Activated naive CD8-positive, alpha-beta T cell (primary cell): Measurements from ENCODE around the gene CDCP2.

Experiments
- H3K27ac Mint-ChIP-seq: one replicate; pipeline ENCODE4 v1.8.0; 2021; ENCODE audit warnings: mixed read lengths
- H3K27me3 Mint-ChIP-seq: one replicate; pipeline ENCODE4 v1.8.0; 2021; ENCODE audit warnings: mixed read lengths
- H3K36me3 Mint-ChIP-seq: one replicate; pipeline ENCODE4 v1.8.0; 2021; ENCODE audit warnings: mixed read lengths
- H3K4me1 Mint-ChIP-seq: one replicate; pipeline ENCODE4 v1.8.0; 2021; ENCODE audit warnings: low read depth, mixed read lengths
- H3K4me3 Mint-ChIP-seq: one replicate; pipeline ENCODE4 v1.8.0; 2021; ENCODE audit warnings: mild to moderate bottlenecking, mixed read lengths
- H3K9me3 Mint-ChIP-seq: one replicate; pipeline ENCODE4 v1.8.0; 2021; ENCODE audit warnings: low read depth, mixed read lengths

Gene CDCP2

GRCh38 chr1:54158071-54158470 is 5.3 kb upstream of the CDCP2 start:
- Mint-ChIP-seq H3K27ac (no peak overlapping the region), H3K9me3 (no peaks in the 10 kb centered on the region), H3K27me3 (no peaks in the 10 kb centered on the region), H3K36me3 (no peaks in the 10 kb centered on the region), H3K4me1 (no peaks in the 10 kb centered on the region), H3K4me3 (no peak overlapping the region)

- H3K27ac Mint-ChIP-seq: no peak overlapping the region
- no peak overlapping the region for H3K4me3 Mint-ChIP-seq
- H3K9me3 Mint-ChIP-seq: no peaks in the 10 kb centered on the region
- H3K27me3 Mint-ChIP-seq: no peaks in the 10 kb centered on the region
- H3K4me1 Mint-ChIP-seq: no peaks in the 10 kb centered on the region
- no peaks in the 10 kb centered on the region for H3K36me3 Mint-ChIP-seq
These were observed 4.6 kb upstream of the CDCP2 start for GRCh38 chr1:54157401-54157800.

GRCh38 chr1:54156986-54157385 is 4.2 kb upstream of the CDCP2 start:
- no peak overlapping the region for H3K4me3 Mint-ChIP-seq
- no peak overlapping the region for H3K27ac Mint-ChIP-seq
- H3K9me3 Mint-ChIP-seq: no peaks in the 10 kb centered on the region
- no peaks in the 10 kb centered on the region for H3K36me3 Mint-ChIP-seq
- no peaks in the 10 kb centered on the region for H3K4me1 Mint-ChIP-seq
- no peaks in the 10 kb centered on the region for H3K27me3 Mint-ChIP-seq

- Mint-ChIP-seq H3K4me1 (no peaks in the 10 kb centered on the region), H3K27ac (no peak overlapping the region), H3K36me3 (no peaks in the 10 kb centered on the region), H3K27me3 (no peaks in the 10 kb centered on the region), H3K9me3 (no peaks in the 10 kb centered on the region), H3K4me3 (no peak overlapping the region)
These were observed 3.4 kb upstream of the CDCP2 start for GRCh38 chr1:54156201-54156600.

- H3K27ac Mint-ChIP-seq: no peak overlapping the region
- H3K4me3 Mint-ChIP-seq: no peak overlapping the region
- H3K36me3 Mint-ChIP-seq: no peaks in the 10 kb centered on the region
- no peaks in the 10 kb centered on the region for H3K4me1 Mint-ChIP-seq
- H3K9me3 Mint-ChIP-seq: no peaks in the 10 kb centered on the region
- no peaks in the 10 kb centered on the region for H3K27me3 Mint-ChIP-seq
These were observed 987 bp upstream of the CDCP2 start for GRCh38 chr1:54153535-54154439.

- Mint-ChIP-seq H3K4me1 (no peaks in the 10 kb centered on the region), H3K27me3 (no peaks in the 10 kb centered on the region), H3K27ac (peak overlapping the region; percentile 34), H3K36me3 (no peaks in the 10 kb centered on the region), H3K9me3 (no peaks in the 10 kb centered on the region), H3K4me3 (no peak overlapping the region)
These were observed 1.8 kb downstream of the CDCP2 start for GRCh38 chr1:54151013-54151412.

GRCh38 chr1:54149734-54150133 is 3.1 kb downstream of the CDCP2 start:
- Mint-ChIP-seq H3K9me3 (no peaks in the 10 kb centered on the region), H3K4me3 (no peak overlapping the region), H3K27me3 (no peaks in the 10 kb centered on the region), H3K27ac (no peak overlapping the region), H3K36me3 (no peaks in the 10 kb centered on the region), H3K4me1 (no peaks in the 10 kb centered on the region)

- Mint-ChIP-seq H3K27me3 (no peaks in the 10 kb centered on the region), H3K4me3 (no peak overlapping the region), H3K27ac (no peak overlapping the region), H3K36me3 (no peaks in the 10 kb centered on the region), H3K9me3 (no peaks in the 10 kb centered on the region), H3K4me1 (no peaks in the 10 kb centered on the region)
These were observed 8.4 kb downstream of the CDCP2 start for GRCh38 chr1:54144366-54144765.

- H3K4me1 Mint-ChIP-seq: no peaks in the 10 kb centered on the region
- no peak overlapping the region for H3K27ac Mint-ChIP-seq
- H3K4me3 Mint-ChIP-seq: no peak overlapping the region
- H3K9me3 Mint-ChIP-seq: no peaks in the 10 kb centered on the region
- no peaks in the 10 kb centered on the region for H3K27me3 Mint-ChIP-seq
- no peaks in the 10 kb centered on the region for H3K36me3 Mint-ChIP-seq
These were observed 10.5 kb downstream of the CDCP2 start for GRCh38 chr1:54142146-54142900.

GRCh38 chr1:54139711-54140110 is 13.1 kb downstream of the CDCP2 start:
- H3K4me3 Mint-ChIP-seq: no peak overlapping the region
- no peak overlapping the region for H3K27ac Mint-ChIP-seq
- no peaks in the 10 kb centered on the region for H3K27me3 Mint-ChIP-seq
- H3K9me3 Mint-ChIP-seq: no peaks in the 10 kb centered on the region
- H3K4me1 Mint-ChIP-seq: no peaks in the 10 kb centered on the region
- H3K36me3 Mint-ChIP-seq: no peaks in the 10 kb centered on the region

GRCh38 chr1:54138994-54139393 is 13.8 kb downstream of the CDCP2 start:
- no peaks in the 10 kb centered on the region for H3K27me3 Mint-ChIP-seq
- H3K4me3 Mint-ChIP-seq: no peak overlapping the region
- H3K27ac Mint-ChIP-seq: no peak overlapping the region
- H3K4me1 Mint-ChIP-seq: no peaks in the 10 kb centered on the region
- no peaks in the 10 kb centered on the region for H3K9me3 Mint-ChIP-seq
- H3K36me3 Mint-ChIP-seq: no peaks in the 10 kb centered on the region

- H3K9me3 Mint-ChIP-seq: no peaks in the 10 kb centered on the region
- no peaks in the 10 kb centered on the region for H3K4me1 Mint-ChIP-seq
- H3K27ac Mint-ChIP-seq: no peak overlapping the region
- no peaks in the 10 kb centered on the region for H3K27me3 Mint-ChIP-seq
- no peaks in the 10 kb centered on the region for H3K36me3 Mint-ChIP-seq
- H3K4me3 Mint-ChIP-seq: no peak overlapping the region
These were observed 15.2 kb downstream of the CDCP2 start for GRCh38 chr1:54137534-54138061.

- Mint-ChIP-seq H3K4me3 (no peak overlapping the region), H3K36me3 (no peaks in the 10 kb centered on the region), H3K9me3 (no peaks in the 10 kb centered on the region), H3K27me3 (no peaks in the 10 kb centered on the region), H3K27ac (no peak overlapping the region), H3K4me1 (no peaks in the 10 kb centered on the region)
These were observed 15.8 kb downstream of the CDCP2 start for GRCh38 chr1:54136963-54137533.

- no peaks in the 10 kb centered on the region for H3K36me3 Mint-ChIP-seq
- no peaks in the 10 kb centered on the region for H3K27me3 Mint-ChIP-seq
- H3K27ac Mint-ChIP-seq: no peak overlapping the region
- H3K4me1 Mint-ChIP-seq: no peaks in the 10 kb centered on the region
- no peak overlapping the region for H3K4me3 Mint-ChIP-seq
- no peaks in the 10 kb centered on the region for H3K9me3 Mint-ChIP-seq
These were observed 16.4 kb downstream of the CDCP2 start for GRCh38 chr1:54136269-54136896.
